ENCODE data around the gene RNF32. TPM values are rescaled to one million over a fixed set of nuclear protein-coding genes. Genes with fewer than 3 reads are reported as not detected.
"Not testable (repeated sequence)": the region's sequence is repeated elsewhere in the genome, so short reads cannot be mapped to it uniquely, and the experiment has no call there.

The RNF32 gene
- total and polyA plus RNA-seq, 4 donors = 0.59 to 1.3 (median 0.72) TPM

DNA sequence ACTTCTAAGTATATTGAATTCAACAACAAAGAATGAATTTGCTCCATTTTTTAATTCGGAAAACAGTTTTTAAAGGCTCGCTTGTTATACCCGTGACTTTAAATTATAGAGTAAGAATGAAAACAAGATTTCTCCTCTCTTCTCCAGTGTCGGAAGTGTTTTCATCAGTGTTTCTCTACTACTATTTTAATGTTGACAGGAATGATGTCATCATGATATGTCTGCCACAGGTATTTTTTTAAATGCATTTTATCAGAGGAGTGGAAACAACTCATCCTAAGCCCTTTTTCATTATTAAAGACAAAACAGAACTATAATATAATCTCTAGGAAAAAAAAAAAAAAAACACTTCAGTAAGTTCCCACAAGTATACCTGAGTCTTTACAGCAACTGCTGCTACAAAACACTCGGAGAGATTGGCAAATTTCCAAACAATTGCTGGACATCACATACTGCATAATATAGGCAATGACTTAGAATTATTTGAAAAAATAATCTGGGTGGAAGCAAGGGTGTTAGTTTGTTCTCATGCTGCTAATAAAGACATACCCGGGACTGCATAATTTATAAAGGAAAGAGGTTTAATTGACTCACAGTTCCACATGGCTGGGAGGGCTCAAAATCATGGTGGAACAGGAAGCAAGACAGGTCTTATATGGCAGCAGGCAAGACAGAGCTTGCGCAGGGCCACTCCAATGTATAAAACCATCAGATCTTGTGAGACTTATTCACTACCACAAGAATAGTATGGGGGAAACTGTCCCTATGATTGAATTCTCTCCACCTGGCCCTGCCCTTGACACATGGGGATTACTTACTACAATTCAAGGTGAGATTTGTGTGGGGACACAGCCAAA is 4.8 kb upstream of the RNF32 start:
- no peak overlapping the region for H3K4me3 ChIP-seq (ENCODE audit: low read depth in 1 of 3, low read length in 3 of 3)
- H3K27ac ChIP-seq (ENCODE audit: low read depth in 1 of 2, low read length in 2 of 2) = no peak overlapping the region
- H3K9me3 ChIP-seq (ENCODE audit: control insufficient read depth in 4 of 4, low read length in 3 of 4) = no peaks in the 10 kb centered on the region
- no peak overlapping the region for H3K9ac ChIP-seq (ENCODE audit: low read depth in 1 of 2, low read length in 2 of 2)
- 90% methylated on average over 7 of the region's 7 CpGs for WGBS
- no peaks in the 10 kb centered on the region for H3K27me3 ChIP-seq (ENCODE audit: control insufficient read depth in 4 of 4, insufficient read depth in 4 of 4, low read length in 3 of 4)
- no peaks in the 10 kb centered on the region for H3K36me3 ChIP-seq (ENCODE audit: control insufficient read depth in 4 of 4, insufficient read depth in 3 of 4, low read depth in 1 of 4, low read length in 3 of 4)
- TF ChIP-seq, protein P1, sequence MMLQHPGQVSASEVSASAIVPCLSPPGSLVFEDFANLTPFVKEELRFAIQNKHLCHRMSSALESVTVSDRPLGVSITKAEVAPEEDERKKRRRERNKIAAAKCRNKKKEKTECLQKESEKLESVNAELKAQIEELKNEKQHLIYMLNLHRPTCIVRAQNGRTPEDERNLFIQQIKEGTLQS (IDR thresholded peaks at IDR 0.05) = no peak
- TF ChIP-seq, protein P2, sequence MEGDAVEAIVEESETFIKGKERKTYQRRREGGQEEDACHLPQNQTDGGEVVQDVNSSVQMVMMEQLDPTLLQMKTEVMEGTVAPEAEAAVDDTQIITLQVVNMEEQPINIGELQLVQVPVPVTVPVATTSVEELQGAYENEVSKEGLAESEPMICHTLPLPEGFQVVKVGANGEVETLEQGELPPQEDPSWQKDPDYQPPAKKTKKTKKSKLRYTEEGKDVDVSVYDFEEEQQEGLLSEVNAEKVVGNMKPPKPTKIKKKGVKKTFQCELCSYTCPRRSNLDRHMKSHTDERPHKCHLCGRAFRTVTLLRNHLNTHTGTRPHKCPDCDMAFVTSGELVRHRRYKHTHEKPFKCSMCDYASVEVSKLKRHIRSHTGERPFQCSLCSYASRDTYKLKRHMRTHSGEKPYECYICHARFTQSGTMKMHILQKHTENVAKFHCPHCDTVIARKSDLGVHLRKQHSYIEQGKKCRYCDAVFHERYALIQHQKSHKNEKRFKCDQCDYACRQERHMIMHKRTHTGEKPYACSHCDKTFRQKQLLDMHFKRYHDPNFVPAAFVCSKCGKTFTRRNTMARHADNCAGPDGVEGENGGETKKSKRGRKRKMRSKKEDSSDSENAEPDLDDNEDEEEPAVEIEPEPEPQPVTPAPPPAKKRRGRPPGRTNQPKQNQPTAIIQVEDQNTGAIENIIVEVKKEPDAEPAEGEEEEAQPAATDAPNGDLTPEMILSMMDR (IDR thresholded peaks at IDR 0.05; ENCODE audit: low read depth, low read length, missing input control) = no peak
- TF ChIP-seq TAF1 (conservative IDR thresholded peaks at IDR 0.05) (no peak), NR2F2 (IDR thresholded peaks at IDR 0.05) (no peak), YY1 (IDR thresholded peaks at IDR 0.05) (no peak), JUND (IDR thresholded peaks at IDR 0.05) (no peak), RAD21 (IDR thresholded peaks at IDR 0.05) (no peak)
- TF ChIP-seq, protein P3, sequence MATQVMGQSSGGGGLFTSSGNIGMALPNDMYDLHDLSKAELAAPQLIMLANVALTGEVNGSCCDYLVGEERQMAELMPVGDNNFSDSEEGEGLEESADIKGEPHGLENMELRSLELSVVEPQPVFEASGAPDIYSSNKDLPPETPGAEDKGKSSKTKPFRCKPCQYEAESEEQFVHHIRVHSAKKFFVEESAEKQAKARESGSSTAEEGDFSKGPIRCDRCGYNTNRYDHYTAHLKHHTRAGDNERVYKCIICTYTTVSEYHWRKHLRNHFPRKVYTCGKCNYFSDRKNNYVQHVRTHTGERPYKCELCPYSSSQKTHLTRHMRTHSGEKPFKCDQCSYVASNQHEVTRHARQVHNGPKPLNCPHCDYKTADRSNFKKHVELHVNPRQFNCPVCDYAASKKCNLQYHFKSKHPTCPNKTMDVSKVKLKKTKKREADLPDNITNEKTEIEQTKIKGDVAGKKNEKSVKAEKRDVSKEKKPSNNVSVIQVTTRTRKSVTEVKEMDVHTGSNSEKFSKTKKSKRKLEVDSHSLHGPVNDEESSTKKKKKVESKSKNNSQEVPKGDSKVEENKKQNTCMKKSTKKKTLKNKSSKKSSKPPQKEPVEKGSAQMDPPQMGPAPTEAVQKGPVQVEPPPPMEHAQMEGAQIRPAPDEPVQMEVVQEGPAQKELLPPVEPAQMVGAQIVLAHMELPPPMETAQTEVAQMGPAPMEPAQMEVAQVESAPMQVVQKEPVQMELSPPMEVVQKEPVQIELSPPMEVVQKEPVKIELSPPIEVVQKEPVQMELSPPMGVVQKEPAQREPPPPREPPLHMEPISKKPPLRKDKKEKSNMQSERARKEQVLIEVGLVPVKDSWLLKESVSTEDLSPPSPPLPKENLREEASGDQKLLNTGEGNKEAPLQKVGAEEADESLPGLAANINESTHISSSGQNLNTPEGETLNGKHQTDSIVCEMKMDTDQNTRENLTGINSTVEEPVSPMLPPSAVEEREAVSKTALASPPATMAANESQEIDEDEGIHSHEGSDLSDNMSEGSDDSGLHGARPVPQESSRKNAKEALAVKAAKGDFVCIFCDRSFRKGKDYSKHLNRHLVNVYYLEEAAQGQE (IDR thresholded peaks at IDR 0.05) = no peak
- H3K4me1 ChIP-seq (ENCODE audit: control insufficient read depth in 4 of 4, insufficient read depth in 4 of 4, low read length in 3 of 4) = peaks cover 0 to 14% (median 7%) of the 10 kb centered on the region in 4 donors
- no peak for DNase-seq (ENCODE audit: low spot score)

DNA sequence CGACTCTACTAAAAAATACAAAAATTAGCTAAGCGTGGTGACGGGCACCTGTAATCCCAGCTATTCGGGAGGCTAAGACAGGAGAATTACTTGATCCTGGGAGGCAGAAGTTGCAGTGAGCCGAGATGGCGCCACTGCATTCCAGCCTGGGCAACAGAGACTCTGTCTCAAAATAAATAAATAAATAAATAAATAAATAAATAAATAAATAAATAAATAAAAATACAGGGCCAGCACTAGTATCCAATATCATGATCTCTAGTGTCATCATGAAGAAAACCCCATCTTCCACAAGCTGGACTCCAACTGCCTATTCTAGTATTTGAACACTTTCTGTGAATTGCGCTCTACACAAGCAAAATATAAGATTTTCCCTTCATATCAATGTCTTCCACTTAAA is 3.5 kb upstream of the RNF32 start:
- WGBS = 98% methylated on average over 7 of the region's 7 CpGs
- peaks cover 4 to 15% (median 9%) of the 10 kb centered on the region in 4 donors for H3K4me1 ChIP-seq (ENCODE audit: control insufficient read depth in 4 of 4, insufficient read depth in 4 of 4, low read length in 3 of 4)
- H3K27me3 ChIP-seq (ENCODE audit: control insufficient read depth in 4 of 4, insufficient read depth in 4 of 4, low read length in 3 of 4) = not testable (repeated sequence)

DNA sequence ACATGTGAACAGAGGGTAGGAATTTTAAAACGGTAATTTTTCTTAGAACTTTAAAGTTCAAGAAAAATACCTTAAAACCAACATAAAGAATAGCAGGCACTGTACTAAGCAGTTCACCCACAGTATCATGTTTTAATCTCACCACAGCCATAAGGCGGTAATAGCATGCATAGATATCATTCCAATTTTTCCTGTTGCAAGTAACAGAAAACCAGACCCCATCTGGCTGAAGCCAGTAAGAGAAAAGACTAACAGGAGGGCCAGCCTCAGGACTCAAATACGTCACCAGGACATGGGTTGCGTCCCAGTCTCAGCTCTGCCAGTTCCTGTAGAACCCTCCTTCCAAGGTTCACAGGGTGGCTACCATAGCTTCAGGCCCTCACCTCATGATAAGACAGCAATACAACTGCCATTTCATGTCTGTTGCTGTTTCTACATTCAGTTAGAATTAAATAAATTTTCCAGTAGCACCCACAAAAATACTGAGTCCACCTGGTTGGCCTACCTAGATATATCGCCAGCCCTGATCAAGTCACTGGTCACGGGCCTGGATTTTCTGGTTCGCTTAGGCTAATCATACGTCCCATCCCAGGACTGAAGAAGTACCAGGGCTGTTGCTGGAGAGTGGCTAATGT is 2.0 kb upstream of the RNF32 start:
- 90% methylated on average over 8 of the region's 8 CpGs for WGBS
- no peak overlapping the region for H3K27ac ChIP-seq (ENCODE audit: low read depth in 1 of 2, low read length in 2 of 2)
- H3K4me1 ChIP-seq (ENCODE audit: control insufficient read depth in 4 of 4, insufficient read depth in 4 of 4, low read length in 3 of 4) = peaks cover 4 to 15% (median 9%) of the 10 kb centered on the region in 4 donors
- TF ChIP-seq YY1 (IDR thresholded peaks at IDR 0.05) (no peak), HNF4G (IDR thresholded peaks at IDR 0.05) (no peak)
- H3K27me3 ChIP-seq (ENCODE audit: control insufficient read depth in 4 of 4, insufficient read depth in 4 of 4, low read length in 3 of 4) = no peaks in the 10 kb centered on the region
- H3K9me3 ChIP-seq (ENCODE audit: control insufficient read depth in 4 of 4, low read length in 3 of 4) = no peaks in the 10 kb centered on the region
- DNase-seq (ENCODE audit: low spot score) = no peak
- no peaks in the 10 kb centered on the region for H3K36me3 ChIP-seq (ENCODE audit: control insufficient read depth in 4 of 4, insufficient read depth in 3 of 4, low read depth in 1 of 4, low read length in 3 of 4)
- peak overlapping the region in 1 of 3 donors; percentile 34 for H3K4me3 ChIP-seq (ENCODE audit: low read depth in 1 of 3, low read length in 3 of 3)
- H3K9ac ChIP-seq (ENCODE audit: low read depth in 1 of 2, low read length in 2 of 2) = no peak overlapping the region

More for the DNA sequence above, 3.5 kb upstream of the RNF32 start:
- H3K4me3 ChIP-seq (ENCODE audit: low read depth in 1 of 3, low read length in 3 of 3); H3K36me3 ChIP-seq (ENCODE audit: control insufficient read depth in 4 of 4, insufficient read depth in 3 of 4, low read depth in 1 of 4, low read length in 3 of 4); H3K9me3 ChIP-seq (ENCODE audit: control insufficient read depth in 4 of 4, low read length in 3 of 4); DNase-seq (ENCODE audit: low spot score); H3K9ac ChIP-seq (ENCODE audit: low read depth in 1 of 2, low read length in 2 of 2); H3K27ac ChIP-seq (ENCODE audit: low read depth in 1 of 2, low read length in 2 of 2): not testable (repeated sequence)
